IMR-90 (cell line): ENCODE results near the gene PDCD1LG2.

Experiments used
- BHLHE40 ChIP-seq: fragments of 150-350 bp; IDR thresholded peaks from 2 replicates; pipeline ENCODE4 v1.6.1; 2016; ENCODE audit warnings: mild to moderate bottlenecking, low read depth, low read length
- CEBPB ChIP-seq: IDR thresholded peaks from 2 replicates; pipeline ENCODE4 v1.6.1; 2012; ENCODE audit warnings: low read depth, low read length, improper control_type of control experiment
- CTCF ChIP-seq: conservative IDR thresholded peaks from 2 replicates; pipeline ENCODE4 v1.5.1; 2012; ENCODE audit warnings: mild to moderate bottlenecking, low read depth, low read length, improper control_type of control experiment
- MAFK ChIP-seq: IDR thresholded peaks from 2 replicates; pipeline ENCODE4 v1.6.1; 2012; ENCODE audit warnings: low read depth, low read length, improper control_type of control experiment
- MXI1 ChIP-seq: IDR thresholded peaks from 2 replicates; pipeline ENCODE4 v1.6.1; 2012; ENCODE audit warnings: low read depth, mild to moderate bottlenecking, low read length, moderate library complexity, borderline replicate concordance
- POLR2A ChIP-seq: IDR thresholded peaks from 2 replicates; pipeline ENCODE4 v1.6.1; 2012; ENCODE audit warnings: mild to moderate bottlenecking, low read depth, low read length
- RCOR1 ChIP-seq: IDR thresholded peaks from 2 replicates; pipeline ENCODE4 v1.6.1; 2012; ENCODE audit warnings: mild to moderate bottlenecking, low read length, improper control_type of control experiment; ENCODE audit not compliant: insufficient replicate concordance
- RFX5 ChIP-seq: IDR thresholded peaks from 2 replicates; pipeline ENCODE4 v1.8.0; 2012; ENCODE audit warnings: low read depth, mild to moderate bottlenecking, low read length, moderate library complexity
- SMC3 ChIP-seq: fragments of 150-350 bp; IDR thresholded peaks from 2 replicates; pipeline ENCODE4 v1.6.1; 2016; ENCODE audit warnings: low read depth, mild to moderate bottlenecking, antibody characterized with exemption, low read length, moderate library complexity

- TF ChIP-seq CTCF (no peak), SMC3 (no peak), BHLHE40 (no peak), MXI1 (no peak), MAFK (no peak), CEBPB (no peak), RCOR1 (no peak), RFX5 (no peak), POLR2A (no peak)
Measured at GRCh38 chr9:5518171-5518936, 8.0 kb downstream of the PDCD1LG2 start.
